OCI-LY7 (cell line): ENCODE results near the gene ALDH3B1.

Source experiments
- CTCF ChIP-seq: fragments of 200-600 bp; sonication (generic); conservative IDR thresholded peaks from 2 replicates; pipeline ENCODE4 v1.5.1; 2014; ENCODE audit warnings: mild to moderate bottlenecking, antibody characterized with exemption, low read length, moderate library complexity, mixed read lengths
- EZH2phosphoT487 ChIP-seq: fragments of 200-600 bp; sonication (generic); IDR thresholded peaks from 2 replicates; pipeline ENCODE4 v1.6.1; 2018; ENCODE audit warnings: low read depth, borderline replicate concordance, mild to moderate bottlenecking, mixed run types, antibody characterized with exemption, low read length, moderate library complexity, mixed read lengths

GRCh38 chr11:68037411-68038225 lies 27.5 kb downstream of the ALDH3B1 start:
- TF ChIP-seq CTCF (no peak), EZH2phosphoT487 (no peak)
